KMS-11 (cell line): ENCODE measurements around the gene ADGB.
"Not testable (repeated sequence)": the region's sequence is repeated elsewhere in the genome, so short reads cannot be mapped to it uniquely, and the experiment has no call there.

ENCODE experiments used
- H2AFZ ChIP-seq: fragments of 200-600 bp; sonication (generic); 2 replicates; pipeline ENCODE4 v1.6.1; 2016; ENCODE audit warnings: antibody characterized with exemption, mixed run types, low read depth
- H3K27ac ChIP-seq: fragments of 200-600 bp; sonication (generic); 2 replicates; pipeline ENCODE4 v1.6.1; 2016; ENCODE audit warnings: mild to moderate bottlenecking, mixed run types
- H3K27me3 ChIP-seq: fragments of 200-600 bp; sonication (generic); 2 replicates; pipeline ENCODE4 v1.6.1; 2017; ENCODE audit warnings: mild to moderate bottlenecking, low read depth, mixed run types, moderate library complexity; ENCODE audit not compliant: insufficient read depth
- H3K36me3 ChIP-seq: fragments of 200-600 bp; sonication (generic); 2 replicates; pipeline ENCODE4 v1.6.1; 2017; ENCODE audit warnings: mild to moderate bottlenecking, mixed run types; ENCODE audit not compliant: insufficient read depth
- H3K4me1 ChIP-seq: fragments of 200-600 bp; sonication (generic); 2 replicates; pipeline ENCODE4 v1.6.1; 2016; ENCODE audit warnings: mild to moderate bottlenecking, low read depth, mixed run types; ENCODE audit not compliant: poor library complexity, severe bottlenecking
- H3K4me2 ChIP-seq: fragments of 200-600 bp; sonication (generic); 2 replicates; pipeline ENCODE4 v1.7.0; 2016; ENCODE audit warnings: mild to moderate bottlenecking, mixed run types
- H3K4me3 ChIP-seq: fragments of 200-600 bp; sonication (generic); IDR thresholded peaks from 2 replicates; pipeline ENCODE4 v1.6.1; 2017; ENCODE audit warnings: low read depth, low read length, mixed read lengths; ENCODE audit not compliant: insufficient read depth
- H3K79me2 ChIP-seq: fragments of 200-600 bp; sonication (generic); 2 replicates; pipeline ENCODE4 v1.6.1; 2016; ENCODE audit warnings: low read depth, mixed run types; ENCODE audit not compliant: insufficient read depth
- H3K9ac ChIP-seq: fragments of 200-600 bp; sonication (generic); 2 replicates; pipeline ENCODE4 v1.6.1; 2016; ENCODE audit warnings: mild to moderate bottlenecking, mixed run types
- H4K20me1 ChIP-seq: fragments of 200-600 bp; sonication (generic); 2 replicates; pipeline ENCODE4 v1.6.1; 2016; ENCODE audit warnings: mild to moderate bottlenecking, mixed run types; ENCODE audit not compliant: insufficient read depth
- CTCF ChIP-seq: fragments of 200-600 bp; sonication (generic); conservative IDR thresholded peaks from 2 replicates; pipeline ENCODE4 v1.6.1; 2017; ENCODE audit warnings: low read depth, mild to moderate bottlenecking, antibody characterized with exemption, low read length, moderate library complexity, mixed read lengths

ADGB gene

GRCh38 chr6:146791930-146792329 lies 193.2 kb downstream of the ADGB start:
- no peaks in the 10 kb centered on the region for H3K27me3 ChIP-seq
- H3K27ac ChIP-seq, result no peak overlapping the region
- no peak overlapping the region for H3K4me3 ChIP-seq
- no peak for TF ChIP-seq CTCF
- H3K4me2 ChIP-seq, result no peak overlapping the region
- H3K36me3 ChIP-seq, result no peaks in the 10 kb centered on the region
- H3K9ac ChIP-seq, result no peak overlapping the region
- no peaks in the 10 kb centered on the region for H4K20me1 ChIP-seq
- no peaks in the 10 kb centered on the region for H3K4me1 ChIP-seq
- H2AFZ ChIP-seq, result no peak overlapping the region
- H3K79me2 ChIP-seq, result no peaks in the 10 kb centered on the region

GRCh38 chr6:146793218-146793617 lies 194.4 kb downstream of the ADGB start:
- not testable (repeated sequence) for H3K79me2 ChIP-seq, H3K4me3 ChIP-seq, H3K4me2 ChIP-seq, H4K20me1 ChIP-seq, H3K27ac ChIP-seq, H3K4me1 ChIP-seq, H3K27me3 ChIP-seq, H2AFZ ChIP-seq, H3K36me3 ChIP-seq, H3K9ac ChIP-seq

GRCh38 chr6:146795479-146796133 lies 196.8 kb downstream of the ADGB start:
- no peaks in the 10 kb centered on the region for H3K36me3 ChIP-seq
- TF ChIP-seq CTCF, result no peak
- no peak overlapping the region for H3K27ac ChIP-seq
- H3K4me3 ChIP-seq, result no peak overlapping the region
- H2AFZ ChIP-seq, result no peak overlapping the region
- no peak overlapping the region for H3K4me2 ChIP-seq
- H3K4me1 ChIP-seq, result no peaks in the 10 kb centered on the region
- H3K9ac ChIP-seq, result no peak overlapping the region
- H3K79me2 ChIP-seq, result no peaks in the 10 kb centered on the region
- no peaks in the 10 kb centered on the region for H4K20me1 ChIP-seq
- H3K27me3 ChIP-seq, result no peaks in the 10 kb centered on the region

GRCh38 chr6:146803167-146803566 lies 204.4 kb downstream of the ADGB start:
- H3K4me3 ChIP-seq, H3K27ac ChIP-seq, H3K9ac ChIP-seq, H3K4me1 ChIP-seq, H3K36me3 ChIP-seq, H2AFZ ChIP-seq, H3K79me2 ChIP-seq, H3K4me2 ChIP-seq, H4K20me1 ChIP-seq, H3K27me3 ChIP-seq: not testable (repeated sequence)

- Histone ChIP-seq H2AFZ (no peak overlapping the region), H3K4me2 (no peak overlapping the region), H4K20me1 (no peaks in the 10 kb centered on the region), H3K36me3 (no peaks in the 10 kb centered on the region), H3K4me1 (no peaks in the 10 kb centered on the region), H3K27ac (no peak overlapping the region), H3K27me3 (no peaks in the 10 kb centered on the region), H3K79me2 (no peaks in the 10 kb centered on the region), H3K9ac (no peak overlapping the region), H3K4me3 (no peak overlapping the region)
- no peak for TF ChIP-seq CTCF
These were observed 204.8 kb downstream of the ADGB start for GRCh38 chr6:146803601-146804000.
